ENCODE results near the gene CAPRIN1.
A peak's percentile ranks its signal among the peaks of the same experiment; 100 is the strongest.

The CAPRIN1 gene, protein sequence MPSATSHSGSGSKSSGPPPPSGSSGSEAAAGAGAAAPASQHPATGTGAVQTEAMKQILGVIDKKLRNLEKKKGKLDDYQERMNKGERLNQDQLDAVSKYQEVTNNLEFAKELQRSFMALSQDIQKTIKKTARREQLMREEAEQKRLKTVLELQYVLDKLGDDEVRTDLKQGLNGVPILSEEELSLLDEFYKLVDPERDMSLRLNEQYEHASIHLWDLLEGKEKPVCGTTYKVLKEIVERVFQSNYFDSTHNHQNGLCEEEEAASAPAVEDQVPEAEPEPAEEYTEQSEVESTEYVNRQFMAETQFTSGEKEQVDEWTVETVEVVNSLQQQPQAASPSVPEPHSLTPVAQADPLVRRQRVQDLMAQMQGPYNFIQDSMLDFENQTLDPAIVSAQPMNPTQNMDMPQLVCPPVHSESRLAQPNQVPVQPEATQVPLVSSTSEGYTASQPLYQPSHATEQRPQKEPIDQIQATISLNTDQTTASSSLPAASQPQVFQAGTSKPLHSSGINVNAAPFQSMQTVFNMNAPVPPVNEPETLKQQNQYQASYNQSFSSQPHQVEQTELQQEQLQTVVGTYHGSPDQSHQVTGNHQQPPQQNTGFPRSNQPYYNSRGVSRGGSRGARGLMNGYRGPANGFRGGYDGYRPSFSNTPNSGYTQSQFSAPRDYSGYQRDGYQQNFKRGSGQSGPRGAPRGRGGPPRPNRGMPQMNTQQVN

GRCh38 chr11:34051349-34052035 is at the start of gene CAPRIN1:
CAPRIN1 (plus strand) TSS chr11:34051731; CDS start chr11:34052421, 690 bp downstream.
- peak; percentile 96 for DNase-seq

GRCh38 chr11:34002420-34002819 is 49.1 kb upstream of the CAPRIN1 start:
- DNase-seq, result no peak

DNA sequence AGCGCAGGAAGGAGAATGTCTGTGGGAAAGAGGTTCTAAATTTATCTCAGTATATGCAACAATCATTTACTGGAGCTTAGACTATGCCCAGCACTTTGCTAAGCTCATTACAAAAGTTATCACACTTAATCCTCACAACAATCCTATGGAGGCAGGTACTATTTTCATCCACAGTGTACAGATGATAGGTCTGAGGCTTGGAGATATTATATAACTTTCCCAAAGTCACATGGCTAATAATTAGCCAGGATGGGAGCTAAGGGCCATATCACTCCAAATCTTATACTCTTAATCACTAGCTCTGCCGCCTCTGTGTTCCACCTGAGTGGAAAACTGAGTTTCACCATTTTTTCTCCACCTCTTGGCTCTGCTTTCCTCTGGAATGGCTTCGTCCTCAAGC is 47.3 kb upstream of the CAPRIN1 start:
- no peak for DNase-seq

- no peak for DNase-seq
Observed at GRCh38 chr11:34006876-34007275, 44.7 kb upstream of the CAPRIN1 start.

- no peak for DNase-seq
Observed at GRCh38 chr11:34012734-34013133, 38.8 kb upstream of the CAPRIN1 start.

DNA sequence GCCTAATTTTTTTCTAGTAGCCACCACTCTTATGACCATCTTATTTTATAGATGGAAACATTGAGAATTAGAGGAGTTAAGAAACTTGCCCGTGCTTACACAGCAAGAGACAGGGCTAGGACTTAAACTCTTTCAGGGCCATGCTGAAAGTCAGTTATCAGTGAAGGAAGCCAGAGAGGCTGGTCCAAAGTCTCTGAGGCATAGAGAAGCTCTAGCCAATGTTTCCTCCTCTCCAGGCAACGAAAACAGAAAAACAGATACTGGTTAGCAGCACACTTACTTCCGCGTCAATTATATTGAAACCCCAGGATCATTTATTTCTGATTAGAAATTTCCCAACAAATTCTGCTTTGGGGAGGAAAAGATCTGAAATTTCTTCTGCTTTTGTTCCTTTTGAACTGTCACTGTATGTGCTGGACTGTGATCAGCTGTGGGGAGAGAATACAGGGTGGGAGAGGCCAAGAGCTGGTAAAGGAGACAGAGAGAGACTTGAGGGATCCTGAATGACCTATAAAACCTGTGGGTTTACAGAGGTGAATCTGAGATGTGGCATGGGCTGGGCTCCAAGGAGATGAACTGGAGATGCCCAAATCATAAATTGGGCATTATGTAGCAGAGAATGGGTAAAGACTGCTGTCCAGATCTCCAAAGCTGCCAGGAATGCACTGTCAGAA is 37.5 kb upstream of the CAPRIN1 start:
- no peak for DNase-seq

DNA sequence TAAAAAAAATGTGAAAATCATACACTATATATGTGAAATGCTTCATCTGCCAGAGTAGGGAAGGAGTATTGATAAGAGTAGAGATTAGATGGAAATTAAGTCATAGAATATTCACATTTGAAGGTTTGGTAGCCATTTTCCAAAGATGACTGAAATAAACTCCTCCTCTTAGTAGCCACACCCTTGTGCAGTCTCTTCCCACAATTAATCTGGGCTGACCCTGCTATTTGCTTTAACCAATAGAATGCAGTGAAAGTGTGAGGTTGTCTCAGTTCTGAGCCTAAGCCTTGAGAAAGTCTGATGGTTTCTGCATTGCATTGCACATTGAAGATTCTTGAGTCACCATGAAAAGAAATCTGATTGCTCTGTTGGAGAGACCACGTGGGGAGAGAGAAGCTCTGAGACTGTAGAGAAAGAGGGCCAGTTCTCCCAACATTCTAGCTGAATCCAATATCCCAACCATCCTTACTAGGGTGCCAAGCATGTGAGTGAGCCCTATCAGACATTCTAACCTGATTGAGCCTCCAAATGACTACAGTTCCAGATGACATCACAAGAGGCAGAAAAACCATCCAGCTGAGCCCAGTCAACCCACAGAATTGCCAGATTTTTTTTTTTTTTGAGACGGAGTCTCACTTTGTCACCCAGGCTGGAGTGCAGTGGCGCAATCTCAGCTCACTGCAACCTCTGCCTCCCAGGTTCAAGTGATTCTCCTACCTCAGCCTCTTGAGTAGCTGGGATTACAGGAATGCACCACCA is 29.4 kb upstream of the CAPRIN1 start:
- no peak for DNase-seq

DNA sequence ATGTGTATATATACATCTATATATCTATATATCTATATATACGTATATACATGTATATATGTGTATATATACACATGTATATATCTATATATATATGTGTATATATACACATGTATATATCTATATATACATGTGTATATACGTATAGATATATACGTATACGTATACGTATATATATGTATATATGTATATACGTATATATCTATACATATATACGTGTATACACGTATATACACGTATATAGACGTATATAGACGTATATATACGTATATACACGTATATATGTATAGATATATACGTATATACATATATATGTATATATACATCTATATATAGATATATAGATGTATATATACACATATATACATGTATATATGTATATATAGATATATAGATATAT is 25.1 kb upstream of the CAPRIN1 start:
- no peak for DNase-seq

DNA sequence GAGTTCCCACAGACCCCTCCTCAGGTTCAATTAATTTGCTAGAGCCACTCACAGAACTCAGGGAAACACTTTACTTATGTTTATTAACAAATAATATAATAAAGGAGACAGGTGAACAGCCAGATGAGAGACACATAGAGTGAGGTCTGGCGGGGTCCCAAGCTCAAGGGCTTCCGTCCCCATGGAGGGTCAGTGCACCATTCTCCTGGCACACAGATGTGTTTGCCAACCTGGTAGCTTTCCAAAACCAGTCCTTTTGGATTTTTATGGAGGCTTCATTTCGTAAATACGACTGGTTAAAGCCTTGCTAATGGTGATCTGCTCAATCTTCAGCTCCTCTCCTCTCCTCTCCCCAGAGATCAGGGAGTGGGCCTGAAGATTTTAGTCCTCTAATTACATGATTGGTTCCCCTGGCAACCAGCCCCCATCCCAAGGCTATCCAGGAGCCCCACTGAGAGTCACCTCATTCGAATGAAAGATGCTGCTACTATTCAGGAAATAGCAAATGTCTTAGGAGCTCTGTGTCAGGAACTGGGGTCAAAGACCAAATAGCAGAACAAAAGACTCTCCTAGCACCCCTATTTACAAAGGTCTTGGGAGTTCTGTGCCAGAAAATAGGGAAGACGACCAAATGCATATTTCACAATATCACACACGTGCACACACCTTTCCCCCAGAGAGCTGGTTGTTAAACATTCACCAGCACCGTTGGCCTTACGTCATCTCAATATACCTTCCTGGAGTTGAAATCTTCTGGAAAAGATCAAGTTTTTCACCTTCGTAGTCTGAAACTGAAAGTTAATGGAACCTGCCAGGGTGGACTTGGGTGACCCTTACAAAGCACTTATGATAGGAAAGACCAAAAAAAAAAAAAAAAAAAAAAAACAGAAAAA is 23.8 kb upstream of the CAPRIN1 start:
- no peak for DNase-seq

GRCh38 chr11:34028425-34028824 is 23.1 kb upstream of the CAPRIN1 start:
- DNase-seq, result no peak

- no peak for DNase-seq
Observed at GRCh38 chr11:34029176-34029575, 22.4 kb upstream of the CAPRIN1 start.

- DNase-seq, result no peak
Observed at GRCh38 chr11:34030382-34030781, 21.1 kb upstream of the CAPRIN1 start.

DNA sequence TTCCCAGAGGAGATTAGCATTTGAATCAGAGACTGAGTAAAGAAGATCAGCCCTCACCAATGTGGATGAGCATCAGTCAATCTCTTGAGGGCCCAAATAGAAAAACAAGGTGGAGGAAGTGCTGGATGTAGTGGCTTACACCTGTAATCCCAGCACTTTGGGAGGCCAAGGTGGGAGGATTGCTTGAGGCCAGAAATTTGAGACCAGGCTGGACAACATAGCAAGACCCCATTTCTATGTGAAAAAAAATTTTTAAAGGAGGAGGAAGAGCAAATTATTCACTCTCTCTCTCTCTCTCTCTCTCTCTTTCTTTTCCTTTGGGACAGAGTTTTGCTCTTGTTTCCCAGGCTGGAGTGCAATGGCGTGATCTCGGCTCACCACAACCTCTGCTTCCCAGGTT is 18.1 kb upstream of the CAPRIN1 start:
- no peak for DNase-seq

GRCh38 chr11:34034053-34034452 is 17.5 kb upstream of the CAPRIN1 start:
- DNase-seq, result no peak

DNA sequence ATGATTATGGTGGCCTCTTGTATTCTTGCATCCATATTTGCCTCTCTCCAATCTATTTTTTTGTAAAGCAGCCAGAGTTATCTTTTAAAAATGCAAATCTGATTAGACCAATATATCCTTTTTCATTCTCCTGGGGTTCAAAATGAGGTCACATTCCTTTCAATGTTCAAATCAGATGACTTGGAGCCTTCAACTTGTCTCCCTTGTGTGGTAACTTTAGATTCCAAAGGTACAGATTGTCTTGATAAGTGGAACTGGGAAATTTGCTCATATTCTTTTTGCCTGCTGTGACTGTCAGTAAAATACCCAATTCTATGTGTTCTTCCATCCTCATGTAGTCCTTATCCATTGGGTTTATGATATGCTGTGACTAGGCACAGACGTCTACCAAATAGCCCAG is 15.1 kb upstream of the CAPRIN1 start:
- DNase-seq, result no peak

GRCh38 chr11:34037016-34037415 is 14.5 kb upstream of the CAPRIN1 start:
- peak; percentile 44 for DNase-seq

DNA sequence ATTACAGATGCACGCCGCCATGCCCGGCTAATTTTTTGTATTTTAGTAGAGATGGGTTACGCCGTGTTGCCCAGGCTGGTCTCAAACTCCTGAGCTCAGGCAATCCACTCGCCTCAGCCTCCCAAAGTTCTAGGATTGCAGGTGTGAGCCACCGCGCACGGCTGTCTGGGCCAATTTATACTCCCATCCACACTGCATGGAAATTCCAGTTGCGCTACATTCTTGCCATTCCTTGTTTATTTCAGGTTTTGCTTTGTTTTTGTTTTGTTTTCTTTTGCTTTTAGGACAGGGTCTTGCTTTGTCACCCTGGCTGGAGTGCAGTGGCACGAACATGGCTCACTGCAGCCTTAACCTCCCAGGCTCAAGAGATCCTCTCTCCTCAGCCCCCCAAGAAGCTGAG is 11.0 kb upstream of the CAPRIN1 start:
- DNase-seq, result no peak

- peak; percentile 89 for DNase-seq
Observed at GRCh38 chr11:34044664-34045485, 6.7 kb upstream of the CAPRIN1 start.

GRCh38 chr11:34049028-34049427 is 2.5 kb upstream of the CAPRIN1 start:
- DNase-seq, result no peak

DNA sequence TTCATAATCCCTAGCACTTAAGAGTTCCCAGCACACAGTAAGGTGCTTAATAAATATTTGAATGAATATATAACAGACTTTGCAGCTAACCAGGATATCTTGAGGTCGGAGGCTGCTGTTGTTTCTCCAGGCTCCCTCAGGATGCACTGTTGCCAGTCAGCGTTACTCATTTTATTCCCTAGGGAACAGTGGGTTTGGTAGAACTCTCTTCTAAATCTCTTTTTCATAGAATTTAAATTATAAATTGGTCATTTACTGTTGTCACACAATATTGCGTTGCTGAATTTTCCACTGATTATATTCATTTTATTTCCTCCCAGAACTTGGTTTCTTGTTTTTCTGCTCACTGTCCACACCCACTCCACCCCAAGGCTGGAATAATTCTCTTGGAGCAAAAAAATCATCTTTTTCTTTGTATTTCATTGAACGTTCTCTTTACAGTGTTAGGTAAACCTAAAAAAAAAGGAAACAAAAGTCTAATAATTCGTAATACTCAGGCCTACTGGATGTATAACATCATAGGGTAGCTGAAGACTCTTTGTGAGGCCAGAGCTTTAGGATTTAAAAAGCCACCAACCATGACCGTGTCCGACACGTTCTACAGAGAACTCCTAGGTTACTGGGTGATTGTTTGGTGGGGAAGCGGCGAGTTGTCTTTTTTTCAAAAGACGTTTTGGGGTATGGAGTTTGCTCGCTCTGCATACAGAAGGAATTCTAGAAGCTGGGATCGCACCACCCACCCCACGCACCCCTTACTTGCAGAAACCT is 766 bp upstream of the CAPRIN1 start:
- no peak for DNase-seq
